GM12864 (cell line): ENCODE results near the gene SLC66A3.

Source experiments
- DNase-seq: peaks from one replicate; pipeline ENCODE4 v3.0.0-alpha.2; 2011; ENCODE audit warnings: low read depth
- H3K4me3 ChIP-seq: 2 replicates; pipeline ENCODE4 v1.5.1; 2011; ENCODE audit warnings: mild to moderate bottlenecking, low read depth, low read length, control low read depth
- TF ChIP-seq, protein P1 (sequence below): IDR thresholded peaks from 2 replicates; pipeline ENCODE4 v1.5.1; 2011; ENCODE audit warnings: low read depth, mild to moderate bottlenecking, moderate library complexity, low read length, control low read depth, inconsistent platforms; ENCODE audit errors: missing control alignments

Gene SLC66A3

DNA sequence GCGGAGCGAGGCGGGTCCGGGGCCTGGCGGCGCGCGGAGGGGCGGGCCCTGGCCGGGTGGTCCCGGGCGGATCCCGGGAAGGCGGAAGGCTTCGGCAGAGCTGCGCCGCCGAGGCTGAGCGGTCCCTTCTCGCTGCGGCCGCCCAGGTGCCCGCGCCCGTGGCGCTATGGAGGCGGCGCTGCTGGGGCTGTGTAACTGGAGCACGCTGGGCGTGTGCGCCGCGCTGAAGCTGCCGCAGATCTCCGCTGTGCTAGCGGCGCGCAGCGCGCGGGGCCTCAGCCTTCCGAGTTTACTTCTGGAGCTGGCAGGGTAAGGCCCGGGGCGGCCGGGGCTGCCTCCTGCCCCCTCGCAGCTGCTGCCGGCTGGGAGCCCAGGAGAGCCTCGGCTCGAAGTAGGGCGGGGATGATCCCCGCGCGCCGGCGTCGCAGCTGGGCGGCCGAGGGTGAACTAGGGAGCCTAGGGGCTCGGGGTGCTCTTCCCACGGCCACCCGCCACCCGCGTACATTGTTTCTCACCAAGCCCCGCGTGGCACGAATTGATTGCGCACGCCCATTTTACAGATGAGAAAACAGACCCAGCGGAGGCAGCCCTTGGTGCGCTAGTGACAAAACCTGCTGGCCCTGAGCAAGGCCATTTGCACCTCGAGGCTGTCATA, at the start of gene SLC66A3:
Gene SLC66A3 (plus strand): TSS at position 87 of the 655 bp plus-strand sequence. CDS start 80 bp downstream, at position 167.
- peak within 1 kb of the TSS; percentile 74 for H3K4me3 ChIP-seq
- peak; percentile 39 for DNase-seq
- TF ChIP-seq, protein P1, sequence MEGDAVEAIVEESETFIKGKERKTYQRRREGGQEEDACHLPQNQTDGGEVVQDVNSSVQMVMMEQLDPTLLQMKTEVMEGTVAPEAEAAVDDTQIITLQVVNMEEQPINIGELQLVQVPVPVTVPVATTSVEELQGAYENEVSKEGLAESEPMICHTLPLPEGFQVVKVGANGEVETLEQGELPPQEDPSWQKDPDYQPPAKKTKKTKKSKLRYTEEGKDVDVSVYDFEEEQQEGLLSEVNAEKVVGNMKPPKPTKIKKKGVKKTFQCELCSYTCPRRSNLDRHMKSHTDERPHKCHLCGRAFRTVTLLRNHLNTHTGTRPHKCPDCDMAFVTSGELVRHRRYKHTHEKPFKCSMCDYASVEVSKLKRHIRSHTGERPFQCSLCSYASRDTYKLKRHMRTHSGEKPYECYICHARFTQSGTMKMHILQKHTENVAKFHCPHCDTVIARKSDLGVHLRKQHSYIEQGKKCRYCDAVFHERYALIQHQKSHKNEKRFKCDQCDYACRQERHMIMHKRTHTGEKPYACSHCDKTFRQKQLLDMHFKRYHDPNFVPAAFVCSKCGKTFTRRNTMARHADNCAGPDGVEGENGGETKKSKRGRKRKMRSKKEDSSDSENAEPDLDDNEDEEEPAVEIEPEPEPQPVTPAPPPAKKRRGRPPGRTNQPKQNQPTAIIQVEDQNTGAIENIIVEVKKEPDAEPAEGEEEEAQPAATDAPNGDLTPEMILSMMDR = no peak

- H3K4me3 ChIP-seq = no peak overlapping the region
- DNase-seq = no peak
- TF ChIP-seq, protein P1 = no peak
Measured at GRCh38 chr2:11109002-11109401, 46.3 kb upstream of the SLC66A3 start.

DNA sequence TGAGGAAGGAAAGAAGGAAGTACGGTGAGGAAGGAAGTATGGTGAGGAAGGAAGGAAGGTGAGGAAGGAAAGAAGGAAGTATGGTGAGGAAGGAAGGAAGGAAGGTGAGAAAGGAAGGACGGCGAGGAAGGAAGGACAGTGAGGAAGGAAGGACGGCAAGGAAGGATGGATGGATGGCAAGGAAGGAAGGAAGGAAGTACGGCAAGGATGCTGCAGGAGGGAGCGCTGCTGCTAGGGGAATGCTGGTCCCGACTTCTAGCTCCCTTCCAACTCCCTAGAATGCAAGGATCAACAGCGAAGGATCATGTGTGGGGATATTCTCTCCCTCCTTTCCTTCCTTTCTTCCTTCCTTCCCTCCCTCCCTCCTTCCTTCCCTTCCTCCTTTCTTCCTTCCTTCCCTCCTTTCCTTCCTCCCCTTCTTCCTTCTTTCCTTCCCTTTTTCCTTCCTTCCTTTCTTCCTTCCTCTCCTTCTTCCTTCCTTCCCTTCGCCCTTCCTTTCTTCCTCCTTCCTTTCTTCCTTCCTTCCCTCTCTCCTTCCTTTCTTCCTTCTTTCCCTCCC, 42.3 kb upstream of the SLC66A3 start:
- DNase-seq = no peak
- TF ChIP-seq, protein P1 = no peak

GRCh38 chr2:11117776-11118175, 37.5 kb upstream of the SLC66A3 start:
- H3K4me3 ChIP-seq = no peak overlapping the region
- no peak for DNase-seq
- TF ChIP-seq, protein P1 = no peak

More for the DNA sequence above, 42.3 kb upstream of the SLC66A3 start:
- no peak overlapping the region for H3K4me3 ChIP-seq

DNA sequence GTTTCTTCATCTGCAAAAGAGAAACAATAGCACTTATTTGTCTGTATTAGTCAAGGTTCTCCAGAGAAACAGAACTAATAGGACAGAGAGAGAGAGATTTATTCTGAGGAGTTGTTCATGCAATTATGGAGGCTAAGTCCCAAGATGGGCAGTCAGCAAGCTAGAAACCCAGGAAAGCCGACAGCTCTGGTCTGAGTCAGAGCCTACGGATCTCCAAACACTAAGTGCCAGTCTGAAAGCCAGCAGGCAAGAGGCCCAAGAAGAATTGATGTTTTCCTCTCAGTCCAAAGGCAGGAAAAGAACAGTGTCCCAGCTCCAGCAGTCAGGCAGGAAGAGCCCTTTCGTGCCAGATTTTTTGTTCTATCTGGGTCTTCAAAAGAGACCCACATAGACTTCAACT, 36.5 kb upstream of the SLC66A3 start:
- TF ChIP-seq, protein P1 = no peak
- no peak for DNase-seq
- H3K4me3 ChIP-seq = no peak overlapping the region

DNA sequence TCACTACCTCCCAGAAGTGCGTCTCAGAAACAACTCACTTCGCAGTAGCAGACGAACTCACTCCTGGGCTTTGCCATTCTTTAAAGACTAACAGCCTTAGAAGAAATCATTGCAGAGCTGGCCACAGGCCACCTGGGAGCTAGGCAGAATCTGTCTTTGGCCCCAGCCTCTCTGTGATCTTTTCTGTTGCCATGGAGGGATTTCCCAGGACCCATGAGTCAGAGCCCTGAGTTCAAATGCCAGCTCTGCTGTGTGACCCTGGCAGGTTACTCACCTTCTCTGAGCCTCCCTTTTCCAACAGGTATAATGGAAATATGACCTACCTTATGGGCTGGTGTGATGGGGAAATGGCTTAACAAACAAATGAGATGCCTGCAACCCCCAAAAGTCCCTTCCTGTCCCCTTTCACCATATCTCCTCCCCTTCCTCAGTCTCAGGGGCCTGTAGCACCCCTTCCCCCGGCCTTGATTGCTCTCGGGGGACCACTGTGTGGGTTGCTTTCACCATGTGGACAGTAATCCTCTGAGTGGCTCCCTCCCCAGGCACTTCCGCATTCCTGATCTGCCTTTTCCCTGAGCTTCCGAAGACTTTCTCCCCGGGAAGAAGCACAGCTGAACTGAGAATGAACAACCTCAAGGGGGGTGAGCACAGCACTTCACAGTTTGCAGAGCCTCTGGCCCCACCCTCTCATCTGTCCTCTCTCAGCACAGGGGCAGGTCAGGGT, 34.0 kb upstream of the SLC66A3 start:
- TF ChIP-seq, protein P1 = no peak
- DNase-seq = no peak
- H3K4me3 ChIP-seq = no peak overlapping the region

DNA sequence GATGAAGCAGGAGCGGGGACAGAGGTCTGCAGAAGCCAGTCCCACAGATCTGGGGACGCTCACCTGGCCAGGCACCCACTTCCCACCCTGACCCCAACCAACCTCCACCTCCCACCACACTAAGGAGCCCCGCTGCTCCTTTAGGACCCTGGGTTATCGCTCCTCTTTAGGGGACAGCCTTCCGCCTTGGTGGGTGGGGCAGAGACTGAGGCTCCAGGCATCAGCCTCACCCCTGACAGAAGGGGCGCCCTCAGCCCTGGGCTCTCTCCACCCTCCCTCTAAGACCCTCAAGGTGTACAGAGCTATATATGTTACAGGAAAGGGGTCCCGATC, 33.5 kb upstream of the SLC66A3 start:
- H3K4me3 ChIP-seq = no peak overlapping the region
- no peak for DNase-seq
- TF ChIP-seq, protein P1 = no peak
